ENCODE results near the gene FIBIN. TPM values are rescaled to one million over a fixed set of nuclear protein-coding genes. Genes with fewer than 3 reads are reported as not detected.
A peak's percentile ranks its signal among the peaks of the same experiment; 100 is the strongest.

Gene FIBIN
- total RNA-seq = 25.9 and 26.4 TPM in 2 replicates

DNA sequence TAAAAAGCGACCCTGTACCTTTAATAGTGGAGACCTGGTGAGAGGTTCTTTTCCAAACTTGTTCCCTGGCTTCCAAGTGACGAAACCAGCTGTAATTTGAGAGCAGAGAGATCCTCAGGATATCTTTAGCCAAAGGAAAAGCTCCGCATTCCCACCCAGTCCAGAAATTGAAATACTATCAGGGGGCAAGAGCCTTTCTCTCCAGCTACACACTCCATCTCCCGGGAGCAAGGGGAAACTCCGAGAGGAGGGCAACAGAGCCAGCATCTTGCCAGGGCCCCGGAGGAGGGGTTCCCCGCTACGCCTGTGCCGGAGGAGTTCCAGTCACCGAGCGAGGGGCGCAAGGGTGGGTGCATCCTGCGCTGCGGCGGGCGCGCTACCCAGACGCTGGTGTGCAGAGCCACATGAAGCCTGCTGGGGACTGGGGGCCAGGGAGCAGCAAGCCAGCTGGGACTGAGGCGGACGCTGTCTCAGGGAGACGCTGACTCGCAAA, at the start of gene FIBIN:
FIBIN (plus strand) TSS at position 148 of the 493 bp plus-strand sequence. CDS start 415 bp downstream, outside the sequence.
- TF ChIP-seq, protein P1, sequence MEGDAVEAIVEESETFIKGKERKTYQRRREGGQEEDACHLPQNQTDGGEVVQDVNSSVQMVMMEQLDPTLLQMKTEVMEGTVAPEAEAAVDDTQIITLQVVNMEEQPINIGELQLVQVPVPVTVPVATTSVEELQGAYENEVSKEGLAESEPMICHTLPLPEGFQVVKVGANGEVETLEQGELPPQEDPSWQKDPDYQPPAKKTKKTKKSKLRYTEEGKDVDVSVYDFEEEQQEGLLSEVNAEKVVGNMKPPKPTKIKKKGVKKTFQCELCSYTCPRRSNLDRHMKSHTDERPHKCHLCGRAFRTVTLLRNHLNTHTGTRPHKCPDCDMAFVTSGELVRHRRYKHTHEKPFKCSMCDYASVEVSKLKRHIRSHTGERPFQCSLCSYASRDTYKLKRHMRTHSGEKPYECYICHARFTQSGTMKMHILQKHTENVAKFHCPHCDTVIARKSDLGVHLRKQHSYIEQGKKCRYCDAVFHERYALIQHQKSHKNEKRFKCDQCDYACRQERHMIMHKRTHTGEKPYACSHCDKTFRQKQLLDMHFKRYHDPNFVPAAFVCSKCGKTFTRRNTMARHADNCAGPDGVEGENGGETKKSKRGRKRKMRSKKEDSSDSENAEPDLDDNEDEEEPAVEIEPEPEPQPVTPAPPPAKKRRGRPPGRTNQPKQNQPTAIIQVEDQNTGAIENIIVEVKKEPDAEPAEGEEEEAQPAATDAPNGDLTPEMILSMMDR (IDR thresholded peaks at IDR 0.05; ENCODE audit: insufficient read depth, low read depth, low read length) = peak; percentile 8
- peak within 1 kb of the TSS; percentile 93 for H3K4me3 ChIP-seq (ENCODE audit: low read depth, low read length)
- peak; percentile 89 for DNase-seq (ENCODE audit: low read depth)

DNA sequence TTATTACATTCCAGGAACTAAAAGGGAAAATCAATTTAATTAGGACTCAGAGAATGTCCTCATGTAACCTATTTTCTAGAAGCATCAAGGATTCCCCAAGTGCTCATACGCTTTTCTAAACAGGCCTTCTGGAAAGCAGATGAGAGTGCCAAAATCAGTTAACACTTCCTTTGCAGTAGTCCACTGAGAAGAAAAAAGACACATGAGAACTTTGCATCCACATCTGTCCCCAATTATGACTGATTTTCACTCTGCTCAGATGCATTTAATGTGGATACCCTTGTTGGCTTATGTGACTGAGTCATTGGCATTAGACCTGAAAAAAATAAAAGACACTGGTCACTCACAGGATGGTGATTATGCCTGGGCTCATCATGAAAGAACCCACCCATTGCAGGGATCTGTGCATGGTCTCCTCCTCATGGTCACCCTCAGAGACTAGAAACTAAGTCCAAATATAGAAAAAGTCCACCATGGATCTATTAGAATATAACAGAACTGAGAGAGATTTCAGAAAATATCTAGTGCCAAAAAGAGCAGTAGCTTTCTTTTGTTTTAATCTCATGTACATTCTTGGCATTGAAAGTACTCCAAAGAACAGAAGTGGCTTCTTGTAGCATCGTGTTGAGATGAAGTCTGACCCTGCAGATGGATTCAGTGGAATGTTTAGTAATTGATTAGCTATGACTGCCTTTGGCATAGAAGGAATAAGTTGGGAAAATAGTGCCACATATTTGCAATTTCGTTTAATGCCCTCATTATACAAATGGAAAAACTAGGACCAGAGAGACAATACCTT, 48.8 kb upstream of the FIBIN start:
- H3K4me3 ChIP-seq (ENCODE audit: low read depth, low read length) = no peak overlapping the region
- no peak for DNase-seq (ENCODE audit: low read depth)
- TF ChIP-seq, protein P1 (IDR thresholded peaks at IDR 0.05; ENCODE audit: insufficient read depth, low read depth, low read length) = no peak

DNA sequence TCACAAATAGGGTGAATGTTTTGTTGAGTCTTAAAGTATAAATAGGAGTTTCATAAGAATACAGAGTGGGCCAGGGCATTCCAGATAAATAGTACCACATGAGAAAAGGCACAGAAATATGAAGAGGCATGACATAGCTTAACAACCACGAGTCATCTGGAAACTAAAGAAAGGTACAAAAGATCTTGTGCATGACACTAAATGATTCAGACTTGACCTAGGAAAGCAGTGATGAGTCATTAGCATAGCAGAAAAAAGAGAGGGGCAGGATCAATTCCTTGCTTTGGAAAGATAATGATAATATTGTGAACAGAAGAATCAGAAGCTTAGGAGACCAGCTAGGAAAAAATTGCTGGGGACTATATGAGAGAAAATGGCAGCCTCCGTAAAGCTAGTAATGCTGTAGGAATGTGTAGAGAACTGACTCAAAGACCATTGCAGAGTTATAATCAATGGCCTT, 47.6 kb upstream of the FIBIN start:
- TF ChIP-seq, protein P1 (IDR thresholded peaks at IDR 0.05; ENCODE audit: insufficient read depth, low read depth, low read length) = no peak
- peak; percentile 61 for DNase-seq (ENCODE audit: low read depth)
- H3K4me3 ChIP-seq (ENCODE audit: low read depth, low read length) = no peak overlapping the region

DNA sequence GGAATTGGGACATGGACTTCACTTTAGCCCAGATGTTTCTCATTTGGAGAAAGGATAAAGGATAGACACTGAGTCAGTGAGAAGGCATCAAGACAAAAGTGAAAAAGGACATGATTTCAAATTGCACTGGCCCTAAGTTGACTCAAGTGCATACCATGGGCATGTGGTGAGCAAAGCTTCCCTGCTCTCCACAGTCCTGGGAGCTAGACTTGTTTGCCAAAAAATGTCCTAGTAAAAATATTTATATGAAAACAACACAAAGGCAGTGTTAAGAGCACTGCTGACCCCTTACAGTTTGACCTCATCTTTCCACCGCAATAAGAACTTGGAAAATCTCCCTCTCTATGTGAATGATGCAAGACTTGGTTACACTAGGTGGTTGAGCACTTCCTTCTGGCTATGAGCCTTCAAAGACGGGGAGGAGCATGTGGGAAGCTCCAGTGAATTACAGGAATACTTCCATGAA, 46.5 kb upstream of the FIBIN start:
- TF ChIP-seq, protein P1 (IDR thresholded peaks at IDR 0.05; ENCODE audit: insufficient read depth, low read depth, low read length) = no peak
- peak; percentile 100 for DNase-seq (ENCODE audit: low read depth)
- H3K4me3 ChIP-seq (ENCODE audit: low read depth, low read length) = no peak overlapping the region

DNA sequence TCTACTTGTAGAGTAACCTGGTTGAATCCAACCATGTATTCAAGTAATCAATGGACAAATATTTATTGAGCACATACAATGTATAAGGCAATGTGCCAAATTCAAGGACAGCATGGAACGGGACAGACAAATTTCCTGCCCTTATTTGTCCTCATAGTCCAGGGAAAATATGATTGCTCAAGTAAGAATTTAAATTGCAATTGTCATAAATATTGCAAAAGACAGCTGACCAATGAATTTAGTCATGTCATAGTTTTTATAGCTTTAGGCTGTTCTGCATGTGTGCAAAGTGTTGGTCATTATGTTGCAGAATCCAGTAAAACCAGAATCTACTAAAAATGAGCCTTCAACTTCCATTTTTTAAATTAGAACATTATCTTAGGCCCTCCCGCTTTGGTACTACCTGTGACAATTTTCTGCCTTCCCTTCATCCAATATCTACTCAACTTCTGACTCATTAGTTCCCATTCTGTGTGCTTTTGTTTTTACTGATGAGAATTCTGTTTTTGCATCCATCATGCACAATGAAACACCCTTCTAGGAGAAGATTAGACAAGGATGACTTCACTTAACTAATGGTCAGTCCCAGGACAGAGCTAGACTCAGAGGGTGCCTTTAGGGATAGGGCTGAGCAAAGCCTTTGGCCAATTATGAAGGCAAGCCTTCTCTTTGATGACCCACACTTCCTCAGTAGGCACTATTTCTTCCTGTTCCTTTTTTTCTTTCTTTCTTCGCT, 45.8 kb upstream of the FIBIN start:
- TF ChIP-seq, protein P1 (IDR thresholded peaks at IDR 0.05; ENCODE audit: insufficient read depth, low read depth, low read length) = no peak
- no peak overlapping the region for H3K4me3 ChIP-seq (ENCODE audit: low read depth, low read length)
- DNase-seq (ENCODE audit: low read depth) = peak; percentile 77

DNA sequence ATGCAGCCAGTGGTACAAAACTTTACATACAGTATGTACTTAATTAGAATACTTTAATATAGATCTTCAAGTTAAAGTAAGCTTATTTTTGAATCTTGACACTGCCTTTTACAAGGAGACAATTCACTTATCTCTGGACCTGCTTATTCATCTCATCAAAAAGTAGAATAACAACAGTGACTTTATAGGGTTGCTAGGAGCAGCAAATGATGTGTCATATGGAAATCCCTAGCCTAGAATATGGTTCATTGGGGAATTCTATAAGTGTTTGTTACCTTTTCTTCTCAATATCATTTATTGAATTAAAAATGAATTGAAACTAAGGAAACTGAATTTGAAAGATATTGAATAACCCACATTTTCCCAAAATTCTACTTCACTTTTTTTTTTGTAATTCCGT, 45.0 kb upstream of the FIBIN start:
- DNase-seq (ENCODE audit: low read depth) = no peak
- H3K4me3 ChIP-seq (ENCODE audit: low read depth, low read length) = no peak overlapping the region
- TF ChIP-seq, protein P1 (IDR thresholded peaks at IDR 0.05; ENCODE audit: insufficient read depth, low read depth, low read length) = no peak

All from fibroblast of villous mesenchyme (primary cell).